ENCODE data around the gene CADM3. TPM values are rescaled to one million over a fixed set of nuclear protein-coding genes. Genes with fewer than 3 reads are reported as not detected.

Gene CADM3
- total RNA-seq, 4 donors from 2014 or later = 0.73 to 4.8 (median 3.8) TPM

GRCh38 chr1:159146980-159147379 is 24.4 kb upstream of the CADM3 start:
- no peaks in the 10 kb centered on the region for H3K27me3 ChIP-seq
- H3K4me3 ChIP-seq (replicated peaks in 1 of 3) = no peak overlapping the region
- intact Hi-C loops (cut with DNase I) = no loop called here
- TF ChIP-seq POLR2A (IDR thresholded peaks at IDR 0.05) = no peak
- TF ChIP-seq, protein P1, sequence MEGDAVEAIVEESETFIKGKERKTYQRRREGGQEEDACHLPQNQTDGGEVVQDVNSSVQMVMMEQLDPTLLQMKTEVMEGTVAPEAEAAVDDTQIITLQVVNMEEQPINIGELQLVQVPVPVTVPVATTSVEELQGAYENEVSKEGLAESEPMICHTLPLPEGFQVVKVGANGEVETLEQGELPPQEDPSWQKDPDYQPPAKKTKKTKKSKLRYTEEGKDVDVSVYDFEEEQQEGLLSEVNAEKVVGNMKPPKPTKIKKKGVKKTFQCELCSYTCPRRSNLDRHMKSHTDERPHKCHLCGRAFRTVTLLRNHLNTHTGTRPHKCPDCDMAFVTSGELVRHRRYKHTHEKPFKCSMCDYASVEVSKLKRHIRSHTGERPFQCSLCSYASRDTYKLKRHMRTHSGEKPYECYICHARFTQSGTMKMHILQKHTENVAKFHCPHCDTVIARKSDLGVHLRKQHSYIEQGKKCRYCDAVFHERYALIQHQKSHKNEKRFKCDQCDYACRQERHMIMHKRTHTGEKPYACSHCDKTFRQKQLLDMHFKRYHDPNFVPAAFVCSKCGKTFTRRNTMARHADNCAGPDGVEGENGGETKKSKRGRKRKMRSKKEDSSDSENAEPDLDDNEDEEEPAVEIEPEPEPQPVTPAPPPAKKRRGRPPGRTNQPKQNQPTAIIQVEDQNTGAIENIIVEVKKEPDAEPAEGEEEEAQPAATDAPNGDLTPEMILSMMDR (IDR thresholded peaks at IDR 0.05) = no peak
- no peak overlapping the region for H3K27ac ChIP-seq
- no peaks in the 10 kb centered on the region for H3K9me3 ChIP-seq
- 30 to 37% methylated on average over 3 of the region's 3 CpGs for WGBS, 2 donors
- DNase-seq = no peak
- no peaks in the 10 kb centered on the region for H3K36me3 ChIP-seq
- H3K4me1 ChIP-seq = no peaks in the 10 kb centered on the region

DNA sequence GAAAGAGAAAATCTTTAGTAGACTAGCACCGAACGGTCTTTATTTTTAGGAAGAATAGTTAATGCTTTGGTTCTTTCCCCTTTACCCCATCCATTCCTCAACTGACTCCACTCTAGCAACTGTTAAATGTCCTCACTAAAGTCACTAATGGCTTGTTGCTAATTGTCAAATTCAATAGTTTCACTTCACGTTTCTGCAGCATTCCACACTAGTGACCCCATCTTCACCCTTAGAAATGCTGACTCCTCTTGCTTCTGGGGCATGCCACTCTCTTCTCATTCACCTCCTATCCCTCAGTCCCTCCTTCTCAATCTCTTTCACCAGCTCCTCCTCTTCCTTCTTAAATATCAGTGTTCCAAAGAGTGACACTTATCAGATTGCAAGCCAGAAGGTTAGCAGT is 19.4 kb upstream of the CADM3 start:
- intact Hi-C loops (cut with DNase I) = no loop called here

DNA sequence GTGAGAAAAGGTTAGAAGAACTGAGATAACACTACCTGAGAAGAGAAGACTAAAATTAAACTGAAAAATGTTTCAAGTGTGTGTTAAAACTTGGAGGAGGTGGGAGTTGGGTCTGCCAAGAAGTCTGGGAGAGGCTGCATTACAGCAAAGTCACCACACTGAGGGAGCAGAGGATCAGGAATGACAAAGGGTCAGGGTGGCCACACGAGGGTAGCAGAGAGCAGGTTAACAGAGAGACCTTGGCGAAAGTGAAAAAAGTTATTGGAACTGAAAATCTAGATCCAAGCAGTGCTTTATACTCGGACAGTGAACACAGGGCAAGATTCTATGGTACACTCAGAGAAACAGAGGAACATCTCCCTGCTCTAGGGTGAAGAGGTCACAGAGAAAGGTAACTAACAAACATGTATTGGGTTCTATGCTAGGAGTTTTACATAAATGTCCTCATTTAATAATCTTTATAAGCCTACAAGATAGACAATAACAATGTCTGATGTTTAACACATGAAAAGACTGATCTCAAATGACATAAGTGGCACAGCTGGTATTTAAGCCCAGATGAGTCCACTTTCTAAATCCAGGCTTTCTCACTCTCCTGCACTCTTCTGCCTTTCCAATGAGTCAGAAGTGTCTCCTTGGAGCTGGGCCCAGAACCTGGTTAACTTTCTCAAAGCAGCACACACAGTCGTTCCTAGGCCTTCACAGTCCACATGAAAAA is 10.3 kb upstream of the CADM3 start:
- WGBS, 2 donors = 1 to 4% methylated on average over 4 of the region's 4 CpGs
- peaks cover 6 to 7% of the 10 kb centered on the region in 2 donors for H3K4me1 ChIP-seq
- no peaks in the 10 kb centered on the region for H3K36me3 ChIP-seq
- no peaks in the 10 kb centered on the region for H3K27me3 ChIP-seq
- TF ChIP-seq, protein P1 (IDR thresholded peaks at IDR 0.05) = peak; percentile 75 to 100 (median 95)
- no peak for TF ChIP-seq POLR2A (IDR thresholded peaks at IDR 0.05)
- peak overlapping the region in 1 of 3 donors; percentile 34 for H3K27ac ChIP-seq
- H3K4me3 ChIP-seq (replicated peaks in 1 of 3) = no peak overlapping the region
- no peaks in the 10 kb centered on the region for H3K9me3 ChIP-seq
- intact Hi-C loops (cut with DNase I) = loop anchor here (5.0 kb wide), 2 partner anchors 36 to 51 kb away; no protein-coding TSS in a partner anchor
- peak; percentile 78 to 85 for DNase-seq

More for the DNA sequence above, 19.4 kb upstream of the CADM3 start:
- Histone ChIP-seq H3K27ac (no peak overlapping the region), H3K27me3 (no peaks in the 10 kb centered on the region), H3K4me3 (replicated peaks in 1 of 3) (no peak overlapping the region), H3K4me1 (no peaks in the 10 kb centered on the region), H3K36me3 (no peaks in the 10 kb centered on the region), H3K9me3 (no peaks in the 10 kb centered on the region)
- DNase-seq = no peak
- TF ChIP-seq POLR2A (IDR thresholded peaks at IDR 0.05) = no peak
- TF ChIP-seq, protein P1 (IDR thresholded peaks at IDR 0.05) = no peak
- 69 to 73% methylated on average over 3 of the region's 3 CpGs for WGBS, 2 donors

DNA sequence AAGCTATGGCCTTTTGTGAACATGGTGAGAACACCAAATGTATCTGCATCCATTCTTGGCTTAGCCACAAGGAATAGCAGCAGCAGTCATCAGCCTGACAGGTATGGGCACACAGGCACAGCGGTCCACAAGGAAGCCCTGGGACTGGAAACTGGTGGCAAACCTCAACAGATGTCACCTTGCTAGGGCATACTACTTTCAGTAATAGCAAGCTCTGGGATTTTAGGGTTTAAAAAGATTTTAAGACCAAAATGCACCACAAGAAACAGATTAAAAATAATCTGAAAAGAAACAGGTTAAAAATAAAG is 9.7 kb upstream of the CADM3 start:
- H3K4me3 ChIP-seq (replicated peaks in 1 of 3) = no peak overlapping the region
- no peak for DNase-seq
- TF ChIP-seq, protein P1 (IDR thresholded peaks at IDR 0.05) = no peak
- TF ChIP-seq POLR2A (IDR thresholded peaks at IDR 0.05) = no peak
- peaks cover 6 to 7% of the 10 kb centered on the region in 2 donors for H3K4me1 ChIP-seq
- no peaks in the 10 kb centered on the region for H3K9me3 ChIP-seq
- intact Hi-C loops (cut with DNase I) = loop anchor here (5.0 kb wide), 2 partner anchors 36 to 51 kb away; no protein-coding TSS in a partner anchor
- H3K36me3 ChIP-seq = no peaks in the 10 kb centered on the region
- H3K27ac ChIP-seq = no peak overlapping the region
- WGBS, 2 donors = 80 to 90% methylated on average over 1 of the region's 1 CpG
- H3K27me3 ChIP-seq = no peaks in the 10 kb centered on the region

DNA sequence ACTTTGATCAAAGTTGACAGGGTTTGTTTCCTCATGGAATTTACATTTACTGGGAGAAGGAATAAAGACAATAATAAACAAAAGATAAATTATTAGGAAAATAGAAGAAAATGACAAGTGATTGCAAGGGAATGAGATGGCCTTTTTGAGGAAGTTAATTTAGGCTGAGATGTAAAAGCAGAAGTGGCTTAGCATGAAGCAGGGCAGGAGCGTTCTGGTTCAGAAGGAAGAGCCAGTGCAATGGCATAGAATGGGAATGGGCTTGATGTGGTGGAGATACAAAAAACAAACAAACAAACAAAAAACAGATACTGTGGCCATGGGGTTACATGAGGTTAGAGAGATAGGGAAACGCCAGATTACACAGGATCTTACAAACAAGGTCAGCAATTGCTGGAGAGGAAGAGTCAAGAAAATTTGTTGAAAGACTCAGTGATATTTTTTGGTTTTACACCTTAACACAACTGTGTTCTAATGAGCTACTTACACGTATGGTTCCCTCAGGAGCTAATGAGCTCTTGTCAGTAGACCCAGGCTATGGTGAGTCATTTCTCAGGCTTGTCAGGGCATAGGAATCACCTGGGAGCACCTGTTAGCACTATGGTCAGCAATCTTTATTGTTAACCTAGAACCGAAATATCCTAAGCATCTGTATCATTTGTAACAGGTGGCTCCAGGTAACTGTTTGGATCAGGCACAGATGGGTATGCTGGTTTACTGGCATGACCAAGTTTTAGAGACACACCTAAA is 8.7 kb upstream of the CADM3 start:
- no peaks in the 10 kb centered on the region for H3K9me3 ChIP-seq
- intact Hi-C loops (cut with DNase I) = loop anchor here (5.0 kb wide), 2 partner anchors 35 to 50 kb away; no protein-coding TSS in a partner anchor

More for the DNA sequence above, 8.7 kb upstream of the CADM3 start:
- TF ChIP-seq, protein P1 (IDR thresholded peaks at IDR 0.05) = no peak
- TF ChIP-seq POLR2A (IDR thresholded peaks at IDR 0.05) = no peak
- Histone ChIP-seq H3K4me1 (peaks cover 6 to 7% of the 10 kb centered on the region in 2 donors), H3K27me3 (no peaks in the 10 kb centered on the region), H3K4me3 (replicated peaks in 1 of 3) (no peak overlapping the region), H3K27ac (no peak overlapping the region), H3K36me3 (no peaks in the 10 kb centered on the region)
- WGBS, 2 donors = 85 to 89% methylated on average over 4 of the region's 4 CpGs
- DNase-seq = no peak

All from thyroid gland (tissue), 4 donors.